Aorta (tissue), 5 donors: ENCODE measurements around the gene WDR70. TPM values are rescaled to one million over a fixed set of nuclear protein-coding genes. Genes with fewer than 3 reads are reported as not detected.
"Not testable (repeated sequence)": the region's sequence is repeated elsewhere in the genome, so short reads cannot be mapped to it uniquely, and the experiment has no call there.

Experiments
- ATAC-seq: fragments of 200-7000 bp; cut with Tn5 transposase; one replicate; pipeline ENCODE4 v1.9.1; 2022; ENCODE audit warnings: moderate library complexity; ENCODE audit not compliant: low FRiP score
- DNase-seq, 2 donors: peaks; one replicate each; pipeline ENCODE4 v3.0.0-alpha.2; 2020
- H3K27ac ChIP-seq, 2 donors: one replicate each; pipeline ENCODE4 v1.5.1; 2013; ENCODE audit warnings: low read length in 2 of 2, mild to moderate bottlenecking in 2 of 2, moderate library complexity in 2 of 2, control low read depth in 1 of 2, inconsistent platforms in 1 of 2, low read depth in 1 of 2
- H3K27me3 ChIP-seq, 2 donors: one replicate each; pipeline ENCODE4 v1.6.1; 2013; ENCODE audit warnings: control low read depth in 1 of 2, low read length in 1 of 2, mild to moderate bottlenecking in 1 of 2, moderate library complexity in 1 of 2; ENCODE audit not compliant: insufficient read depth in 2 of 2, control insufficient read depth in 1 of 2
- H3K36me3 ChIP-seq, 2 donors: one replicate each; pipeline ENCODE4 v1.6.1; 2013; ENCODE audit warnings: control low read depth in 1 of 2, low read length in 1 of 2, mild to moderate bottlenecking in 1 of 2; ENCODE audit not compliant: insufficient read depth in 2 of 2, control insufficient read depth in 1 of 2
- H3K4me1 ChIP-seq, 2 donors: one replicate each; pipeline ENCODE4 v1.6.1; 2013; ENCODE audit warnings: low read length in 2 of 2, control low read depth in 1 of 2, mild to moderate bottlenecking in 1 of 2, moderate library complexity in 1 of 2; ENCODE audit not compliant: insufficient read depth in 2 of 2, control insufficient read depth in 1 of 2
- H3K4me3 ChIP-seq, 2 donors: one replicate each; pipeline ENCODE4 v1.5.1; 2013; ENCODE audit warnings: low read length in 2 of 2, control low read depth in 1 of 2, mild to moderate bottlenecking in 1 of 2
- H3K9me3 ChIP-seq: one replicate; pipeline ENCODE4 v1.6.1; 2013; ENCODE audit warnings: mild to moderate bottlenecking, low read length; ENCODE audit not compliant: control insufficient read depth
- WGBS, 2 donors: extraction: QIAGEN DNeasy Blood & Tissue Kit; methylation state at CpG; one replicate each; pipeline ENCODE4 v1.1.7; 2013; 5-methylcytosine and 5-hydroxymethylcytosine counted together
- intact Hi-C, 2 donors: fragments of 100-400 bp; cut with DNase I; formaldehyde crosslinking; loops; one replicate each; pipeline versions ENCODE4 v1.14.2 to v1.15.0; 2022
- polyA plus RNA-seq, 2 donors: library from polyadenylated mRNA; stranded (reverse); fragments of 200-250 nt; gene quantifications; one replicate each; pipeline ENCODE4 v1.2.3, GENCODE V29; 2013
- total RNA-seq, 2 donors: library from RNA; stranded (reverse); fragmentation: NEBNext Ultra II Directional; extraction: Animal tissue kit (Norgen Biotek cat#: 25700); gene quantifications; one replicate each; pipeline ENCODE4 v1.2.1, GENCODE V29; 2021
- donor health status: healthy with polysubstance abuse.
- donor health status: Bipolar disorder and iron deficiency.
- donor health status: DM: no; HTN: no; CAD: no.
- donor health status: DM: no; HTN: no; CAD: no.
- donor health status: DM: yes; HTN: yes; CAD: no.

The WDR70 gene
- total and polyA plus RNA-seq, 4 donors, result 12.3 to 41.3 (median 22.1) TPM

DNA sequence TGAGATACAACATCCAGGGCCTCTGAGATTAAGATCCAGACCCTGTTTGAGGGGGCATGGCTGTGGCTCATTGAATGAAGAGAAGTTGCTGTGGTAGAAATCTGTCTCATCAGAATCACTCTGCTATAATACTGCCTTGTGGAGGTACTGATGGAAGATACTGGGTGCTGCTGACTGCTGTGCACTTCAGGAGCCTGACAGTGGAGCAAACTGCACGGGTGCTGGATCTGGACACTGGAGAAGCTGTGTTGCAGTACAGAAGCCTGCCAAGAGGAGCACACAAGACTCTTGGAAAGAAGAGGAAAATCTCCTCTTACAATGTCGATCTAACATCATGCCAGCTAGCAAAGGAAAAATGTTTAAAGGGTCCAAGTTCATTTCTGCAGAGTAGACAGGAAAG is 85.5 kb downstream of the WDR70 start:
- H3K4me3 ChIP-seq, ATAC-seq, H3K4me1 ChIP-seq, H3K9me3 ChIP-seq, DNase-seq, H3K36me3 ChIP-seq, H3K27ac ChIP-seq, intact Hi-C loops, H3K27me3 ChIP-seq: not testable (repeated sequence)
- 26 to 31% methylated on average over 2 of the region's 2 CpGs for WGBS, 2 donors

DNA sequence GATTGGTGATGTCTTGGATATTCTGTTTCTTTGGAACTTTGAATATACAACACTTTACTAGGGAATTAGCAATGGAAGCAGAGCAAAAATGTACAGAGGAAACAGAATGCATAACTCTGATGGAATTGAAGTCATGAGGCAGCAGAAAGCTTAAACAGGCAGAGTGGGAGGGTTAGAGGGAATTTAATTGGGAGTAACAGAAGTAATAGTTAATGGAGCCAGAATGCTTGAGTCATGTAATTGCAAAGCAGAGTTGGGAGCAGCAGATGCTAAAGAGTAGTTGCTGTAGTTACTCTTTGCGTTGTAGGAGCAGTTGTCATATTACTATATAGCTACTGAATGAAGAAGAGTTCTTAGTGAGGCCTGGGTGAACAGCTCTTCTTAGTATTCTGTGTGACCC is 90.3 kb downstream of the WDR70 start:
- DNase-seq, intact Hi-C loops, H3K4me1 ChIP-seq, H3K36me3 ChIP-seq, H3K9me3 ChIP-seq, H3K27ac ChIP-seq, ATAC-seq, H3K4me3 ChIP-seq, H3K27me3 ChIP-seq: not testable (repeated sequence)
- WGBS, 2 donors, result 99 to 100% methylated on average over 1 of the region's 1 CpG

DNA sequence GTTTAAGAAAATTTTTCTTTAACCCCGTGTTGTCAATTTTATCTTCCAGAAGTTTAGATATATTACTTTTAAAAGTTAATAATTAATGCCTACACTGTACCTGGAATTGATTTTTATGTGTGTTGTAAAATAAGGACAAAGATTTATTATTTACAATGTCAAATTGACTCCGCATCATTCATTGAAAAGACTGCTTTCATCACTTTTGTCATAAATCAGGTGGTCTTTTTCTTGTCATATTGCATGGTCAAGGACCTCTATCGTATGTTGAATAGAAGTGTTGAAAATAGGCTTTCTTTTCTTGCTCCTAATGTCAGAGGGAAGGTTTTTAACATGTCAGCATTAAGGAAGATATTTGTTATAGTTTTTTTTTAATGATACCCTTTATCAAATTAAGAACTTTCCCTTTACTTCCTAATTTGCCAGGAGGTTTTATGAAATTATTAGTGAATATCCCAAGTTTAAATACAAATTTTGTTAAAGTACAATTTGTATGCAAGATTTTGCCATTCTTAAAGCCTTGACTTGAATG is 92.6 kb downstream of the WDR70 start:
- Histone ChIP-seq H3K4me1 (no peaks in the 10 kb centered on the region), H3K27me3 (no peaks in the 10 kb centered on the region), H3K36me3 (no peaks in the 10 kb centered on the region), H3K9me3 (no peaks in the 10 kb centered on the region), H3K27ac (no peak overlapping the region), H3K4me3 (no peak overlapping the region)
- 61 to 65% methylated on average over 3 of the region's 3 CpGs for WGBS, 2 donors
- intact Hi-C loops, result no loop called here
- no peak for DNase-seq
- no peak for ATAC-seq

DNA sequence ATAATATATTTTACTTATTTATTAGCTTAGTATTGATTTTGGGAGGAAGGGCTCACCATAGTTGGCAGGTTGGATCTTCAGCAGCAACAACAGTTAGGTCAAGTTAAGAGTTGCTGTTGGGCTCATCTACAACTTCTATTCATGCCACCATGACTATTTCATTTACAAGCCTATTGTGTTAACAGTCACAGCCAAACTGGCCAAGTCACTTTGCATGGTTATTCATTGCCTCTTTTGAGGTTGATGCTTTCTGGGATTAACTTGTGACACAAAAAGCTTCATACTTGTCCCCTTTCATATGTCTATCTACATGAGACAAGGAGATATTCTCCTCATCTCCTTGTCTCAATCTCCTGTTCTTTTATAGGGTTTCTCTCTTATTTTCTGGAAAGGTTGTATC is 98.3 kb downstream of the WDR70 start:
- Histone ChIP-seq H3K27me3 (no peaks in the 10 kb centered on the region), H3K4me1 (no peaks in the 10 kb centered on the region), H3K27ac (no peak overlapping the region), H3K9me3 (no peaks in the 10 kb centered on the region), H3K4me3 (no peak overlapping the region), H3K36me3 (peaks cover 0 to 2% of the 10 kb centered on the region in 2 donors)
- ATAC-seq (no peak), DNase-seq (no peak)
- intact Hi-C loops, result no loop called here

DNA sequence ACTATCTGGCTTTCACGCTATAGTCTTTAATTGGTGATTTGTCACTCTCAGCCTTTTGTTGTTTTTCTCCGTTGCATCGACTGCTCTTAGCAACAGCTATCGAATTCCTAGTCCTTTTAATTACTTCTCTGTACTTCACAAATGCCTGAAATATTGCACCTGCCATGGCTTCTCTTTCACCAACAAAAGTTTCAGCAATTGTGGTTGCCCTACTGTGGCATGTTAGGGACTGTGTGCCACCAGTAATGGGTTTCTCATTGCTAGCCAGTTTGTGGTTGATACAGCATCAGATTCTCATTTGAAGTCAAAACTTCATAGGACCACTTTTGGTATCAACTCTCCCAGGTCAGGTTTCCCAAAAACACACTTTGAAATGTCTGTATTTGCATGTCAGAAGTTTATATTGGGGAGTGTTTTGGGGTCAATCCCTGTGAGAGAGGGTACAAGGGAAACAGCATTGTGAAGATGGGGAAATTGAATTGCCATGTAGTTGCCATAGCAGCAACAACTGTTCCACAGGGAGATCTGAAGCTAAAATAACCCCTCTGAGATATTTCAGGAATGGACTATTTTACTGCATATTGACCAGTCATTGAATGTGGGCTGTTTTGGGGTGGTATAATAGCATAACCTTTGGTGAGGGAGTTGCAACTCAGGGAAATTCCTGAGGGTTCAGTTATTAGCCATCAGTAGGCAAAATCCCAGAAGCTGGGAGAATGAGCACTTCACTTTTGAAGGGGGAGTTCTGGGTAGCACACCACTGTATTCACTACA is 99.2 kb downstream of the WDR70 start:
- Histone ChIP-seq H3K27ac (no peak overlapping the region), H3K36me3 (peaks cover 0 to 2% of the 10 kb centered on the region in 2 donors), H3K4me1 (no peaks in the 10 kb centered on the region), H3K9me3 (no peaks in the 10 kb centered on the region), H3K27me3 (no peaks in the 10 kb centered on the region), H3K4me3 (no peak overlapping the region)
- ATAC-seq, result no peak
- WGBS, 2 donors, result 68% methylated on average over 4 of the region's 4 CpGs
- intact Hi-C loops, result no loop called here
- DNase-seq, result no peak

DNA sequence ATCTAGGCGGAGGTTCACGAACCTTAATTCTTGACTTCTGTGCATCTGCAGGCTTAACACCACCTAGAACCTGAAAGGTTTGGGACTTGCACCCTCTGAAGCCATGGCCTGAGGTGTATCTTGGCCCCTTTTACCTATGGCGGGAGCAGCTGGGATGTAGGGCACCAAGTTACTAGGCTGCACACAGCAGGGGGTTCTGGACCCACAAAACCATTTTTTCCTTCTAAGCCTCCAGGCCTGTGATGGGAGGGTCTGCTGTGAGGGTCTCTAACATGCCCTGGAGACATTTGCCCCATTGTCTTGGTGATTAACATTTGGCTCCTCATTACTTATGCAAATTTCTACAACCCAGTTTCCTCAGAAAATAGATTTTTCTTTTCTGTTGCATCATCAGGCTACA is 102.3 kb downstream of the WDR70 start:
- DNase-seq, H3K27me3 ChIP-seq, ATAC-seq, H3K4me1 ChIP-seq, H3K4me3 ChIP-seq, intact Hi-C loops, H3K9me3 ChIP-seq, H3K27ac ChIP-seq, H3K36me3 ChIP-seq: not testable (repeated sequence)
- 98% methylated on average over 3 of the region's 3 CpGs for WGBS, 2 donors

DNA sequence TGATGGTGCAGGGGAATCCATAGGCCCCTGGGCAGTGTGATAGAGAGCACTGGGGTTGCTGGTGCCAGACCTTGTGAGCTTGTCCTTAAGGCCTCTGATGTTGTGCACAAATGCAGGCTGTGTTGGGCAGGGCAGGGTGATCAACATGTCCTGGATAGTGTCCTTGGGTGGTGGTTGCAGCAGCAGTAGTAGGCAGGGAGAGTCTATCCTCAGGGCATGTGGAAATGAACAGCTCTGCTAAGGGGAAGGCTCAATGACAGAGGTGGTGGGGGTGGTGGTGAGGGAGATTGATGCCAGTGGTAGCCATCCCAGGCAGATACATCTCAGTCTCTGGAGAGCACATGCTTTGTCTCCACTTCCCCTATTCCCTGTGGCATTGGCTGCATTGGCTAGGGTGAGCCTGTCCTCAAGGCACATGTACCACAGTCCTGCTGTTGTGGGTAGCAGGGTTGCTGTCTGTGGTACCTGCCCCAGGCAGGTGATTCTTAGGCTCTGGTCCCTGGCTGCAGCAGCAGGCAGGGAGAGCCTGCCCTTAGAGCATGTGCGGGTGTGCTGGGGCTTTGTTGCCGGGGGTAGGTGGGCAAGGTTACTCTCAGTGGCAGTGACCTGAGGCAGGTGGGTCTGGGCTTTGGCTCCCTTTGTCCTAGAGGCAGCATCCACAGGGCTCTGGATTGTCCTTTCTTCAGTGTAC is 111.1 kb downstream of the WDR70 start:
- intact Hi-C loops, result no loop called here
- no peaks in the 10 kb centered on the region for H3K27me3 ChIP-seq
- ATAC-seq, result no peak
- WGBS, 2 donors, result 92 to 97% methylated on average over 2 of the region's 2 CpGs
- no peak for DNase-seq
- no peaks in the 10 kb centered on the region for H3K4me1 ChIP-seq
- no peak overlapping the region for H3K27ac ChIP-seq
- H3K9me3 ChIP-seq, result no peaks in the 10 kb centered on the region
- H3K4me3 ChIP-seq, result no peak overlapping the region
- no peaks in the 10 kb centered on the region for H3K36me3 ChIP-seq

DNA sequence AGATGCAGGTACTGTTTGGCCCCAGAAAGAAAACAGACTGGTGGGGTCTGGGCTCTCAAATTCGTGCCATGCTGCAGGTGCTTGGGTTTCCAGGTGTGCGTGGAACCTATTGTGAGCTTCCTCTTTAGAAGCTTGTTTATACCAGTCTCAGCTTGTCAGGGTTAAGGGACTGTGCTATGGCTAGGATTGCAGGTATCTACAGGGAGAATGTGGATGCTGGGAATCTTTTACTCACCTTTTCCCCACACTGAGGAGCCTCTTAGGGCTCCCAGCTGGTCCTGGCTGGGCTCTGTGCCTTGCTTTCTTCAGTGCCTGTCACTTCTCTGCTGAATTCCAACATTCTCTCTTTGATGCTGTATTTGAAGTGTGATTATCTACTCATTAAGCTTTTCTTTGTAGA is 111.8 kb downstream of the WDR70 start:
- ATAC-seq (no peak), DNase-seq (no peak)
- Histone ChIP-seq H3K9me3 (no peaks in the 10 kb centered on the region), H3K4me3 (no peak overlapping the region), H3K4me1 (no peaks in the 10 kb centered on the region), H3K27me3 (no peaks in the 10 kb centered on the region), H3K27ac (no peak overlapping the region), H3K36me3 (no peaks in the 10 kb centered on the region)
- intact Hi-C loops, result no loop called here
- WGBS, 2 donors, result 97% methylated on average over 2 of the region's 2 CpGs
